VCaP (cell line): ENCODE measurements around the gene MAB21L4.

Experiments
- H3K27ac ChIP-seq: fragments of 450-650 bp; 2 replicates; pipeline ENCODE4 v1.5.1; 2017
- TF ChIP-seq, protein P1 (sequence below): fragments of 450-650 bp; conservative IDR thresholded peaks from 2 replicates; pipeline ENCODE4 v1.5.1; 2017; ENCODE audit warnings: mild to moderate bottlenecking, moderate library complexity

MAB21L4 gene

DNA sequence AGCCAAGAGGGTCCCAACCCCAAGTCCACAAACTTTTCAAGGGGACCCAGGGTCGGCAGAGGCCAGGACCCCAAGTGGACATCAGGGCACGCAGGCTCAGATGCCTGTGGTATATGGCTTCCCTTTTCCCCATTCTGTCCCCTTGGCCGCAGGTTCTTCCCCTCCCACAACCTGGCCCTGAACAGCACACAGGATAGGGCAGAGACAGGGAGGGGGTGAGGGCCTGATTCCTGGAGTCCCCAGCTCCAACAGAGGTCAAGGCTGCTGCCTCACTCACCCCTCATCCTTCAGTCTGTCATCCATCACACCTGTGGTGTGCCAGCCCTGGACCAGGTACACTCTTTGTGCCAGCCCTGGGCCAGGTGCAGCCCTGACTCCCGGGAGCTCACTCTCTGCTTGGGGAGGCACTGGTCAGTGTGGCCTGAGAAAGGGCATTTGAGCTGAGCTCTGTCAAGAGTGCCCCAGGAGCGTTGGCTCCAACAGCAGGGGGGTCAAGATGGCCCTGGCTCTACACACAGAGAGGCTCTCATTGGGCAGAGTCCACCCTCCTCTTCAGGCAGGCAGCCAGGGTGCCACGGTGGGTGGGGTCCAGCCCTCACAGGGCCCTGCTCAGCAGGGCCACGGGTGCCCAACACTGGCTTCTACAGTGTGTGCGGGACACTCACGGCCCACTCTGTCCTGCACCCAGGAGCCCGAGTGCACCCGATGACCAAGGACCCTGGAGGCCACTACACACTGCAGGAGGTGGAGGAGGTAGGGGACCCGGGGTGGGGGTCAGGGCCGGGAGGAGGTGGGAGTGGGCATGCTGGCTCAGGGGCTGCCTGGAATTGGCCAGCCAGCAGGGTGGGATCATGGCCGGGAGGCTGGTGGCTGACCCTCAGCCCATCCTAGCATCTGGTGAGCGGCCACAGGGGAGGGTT is 25.7 kb downstream of the MAB21L4 start:
- H3K27ac ChIP-seq, result no peak overlapping the region
- TF ChIP-seq, protein P1, sequence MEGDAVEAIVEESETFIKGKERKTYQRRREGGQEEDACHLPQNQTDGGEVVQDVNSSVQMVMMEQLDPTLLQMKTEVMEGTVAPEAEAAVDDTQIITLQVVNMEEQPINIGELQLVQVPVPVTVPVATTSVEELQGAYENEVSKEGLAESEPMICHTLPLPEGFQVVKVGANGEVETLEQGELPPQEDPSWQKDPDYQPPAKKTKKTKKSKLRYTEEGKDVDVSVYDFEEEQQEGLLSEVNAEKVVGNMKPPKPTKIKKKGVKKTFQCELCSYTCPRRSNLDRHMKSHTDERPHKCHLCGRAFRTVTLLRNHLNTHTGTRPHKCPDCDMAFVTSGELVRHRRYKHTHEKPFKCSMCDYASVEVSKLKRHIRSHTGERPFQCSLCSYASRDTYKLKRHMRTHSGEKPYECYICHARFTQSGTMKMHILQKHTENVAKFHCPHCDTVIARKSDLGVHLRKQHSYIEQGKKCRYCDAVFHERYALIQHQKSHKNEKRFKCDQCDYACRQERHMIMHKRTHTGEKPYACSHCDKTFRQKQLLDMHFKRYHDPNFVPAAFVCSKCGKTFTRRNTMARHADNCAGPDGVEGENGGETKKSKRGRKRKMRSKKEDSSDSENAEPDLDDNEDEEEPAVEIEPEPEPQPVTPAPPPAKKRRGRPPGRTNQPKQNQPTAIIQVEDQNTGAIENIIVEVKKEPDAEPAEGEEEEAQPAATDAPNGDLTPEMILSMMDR, result no peak

DNA sequence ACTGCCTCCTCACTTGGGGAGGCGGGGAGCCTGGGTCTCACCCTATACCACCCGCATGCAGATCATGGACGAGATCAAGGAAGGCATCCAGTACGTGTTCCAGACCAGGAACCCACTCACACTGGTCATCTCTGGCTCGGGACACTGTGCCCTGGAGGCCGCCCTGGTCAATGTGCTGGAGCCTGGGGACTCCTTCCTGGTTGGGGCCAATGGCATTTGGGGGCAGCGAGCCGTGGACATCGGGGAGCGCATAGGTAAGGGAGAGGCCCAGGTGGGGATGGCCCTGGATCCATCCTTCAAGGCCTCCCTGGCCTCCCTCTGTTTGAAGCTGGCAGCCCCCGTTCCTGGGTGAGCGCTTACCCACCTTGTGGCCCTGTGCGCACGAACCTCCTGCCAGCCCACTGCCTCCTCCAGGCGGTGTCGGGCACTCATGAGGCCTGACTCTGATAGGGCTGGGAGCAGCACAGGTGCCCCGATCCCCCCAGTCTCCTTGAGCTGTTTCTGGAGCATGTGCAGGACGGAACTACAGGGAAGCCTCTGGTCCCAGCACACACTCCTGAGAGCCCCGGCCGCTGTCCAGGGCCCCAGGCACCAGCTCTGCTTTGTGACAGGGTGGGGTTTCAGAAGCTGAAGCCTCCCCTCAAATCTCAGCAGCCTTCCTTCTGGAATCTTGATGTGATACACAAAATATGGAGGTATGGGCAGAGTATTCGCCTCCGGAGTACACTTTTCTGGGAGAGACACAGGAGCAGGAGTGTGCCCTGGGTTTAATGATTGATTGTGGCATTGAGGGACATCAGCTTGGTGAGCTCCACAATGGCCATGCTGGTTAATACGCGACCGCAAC is 26.6 kb downstream of the MAB21L4 start:
- TF ChIP-seq, protein P1, result no peak
- H3K27ac ChIP-seq, result no peak overlapping the region

DNA sequence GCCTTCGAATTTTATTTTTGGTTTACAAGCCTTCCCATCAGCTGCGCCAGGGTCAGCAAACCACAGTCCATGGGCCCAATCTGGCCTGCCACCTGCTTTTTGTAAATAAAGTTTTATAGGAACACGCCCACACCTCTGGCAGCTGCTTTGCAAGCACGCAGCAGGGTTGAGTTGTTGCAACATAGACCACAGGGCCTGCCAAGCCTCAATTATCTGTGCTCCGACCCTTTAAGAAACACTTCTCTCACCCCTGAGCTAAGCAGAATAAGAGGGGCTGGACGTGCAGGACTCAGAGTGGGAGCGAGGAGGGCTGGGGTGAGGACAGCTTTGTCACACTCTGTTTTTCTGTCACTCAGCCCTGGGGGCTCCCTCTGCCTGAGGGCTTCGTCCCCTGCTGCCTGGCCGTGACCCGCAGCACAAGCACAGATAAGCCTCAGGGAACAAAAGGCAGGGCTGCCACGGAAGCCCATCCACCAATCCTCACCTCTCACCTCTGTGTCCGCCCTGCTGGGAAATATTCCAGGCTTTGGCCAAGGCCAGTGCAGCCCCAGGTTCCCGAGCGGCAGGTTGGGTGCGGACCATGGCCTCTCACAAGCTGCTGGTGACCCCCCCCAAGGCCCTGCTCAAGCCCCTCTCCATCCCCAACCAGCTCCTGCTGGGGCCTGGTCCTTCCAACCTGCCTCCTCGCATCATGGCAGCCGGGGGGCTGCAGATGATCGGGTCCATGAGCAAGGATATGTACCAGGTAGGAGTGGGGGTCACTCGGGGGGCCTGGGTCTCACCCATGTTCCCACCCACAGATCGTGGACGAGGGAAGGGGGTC is 27.5 kb downstream of the MAB21L4 start, which contains the start of gene AGXT:
Gene AGXT (plus strand): TSS at position 539 of the 823 bp plus-strand sequence. CDS start 42 bp downstream, at position 581.
- no peak within 1 kb of the TSS for H3K27ac ChIP-seq
- TF ChIP-seq, protein P1, result no peak

DNA sequence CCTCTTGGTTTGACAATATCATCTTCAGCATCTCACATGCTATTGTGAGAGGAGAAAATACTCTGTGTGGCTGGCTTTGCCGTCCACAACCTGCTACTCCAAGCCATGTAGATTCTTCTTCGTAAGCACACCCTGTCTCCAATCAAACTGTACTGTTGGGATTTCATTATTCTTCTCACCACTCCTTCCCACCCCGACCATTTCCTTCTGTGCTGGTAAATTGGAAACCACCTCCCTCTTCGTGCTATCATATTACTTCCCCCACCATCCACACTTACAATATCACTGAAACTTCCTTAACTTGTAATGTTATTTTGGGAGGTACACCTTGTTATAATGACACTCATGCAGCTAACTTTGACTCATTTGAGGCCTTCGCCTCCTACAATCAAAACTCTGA is 30.6 kb downstream of the MAB21L4 start:
- no peak overlapping the region for H3K27ac ChIP-seq
- TF ChIP-seq, protein P1, result no peak

DNA sequence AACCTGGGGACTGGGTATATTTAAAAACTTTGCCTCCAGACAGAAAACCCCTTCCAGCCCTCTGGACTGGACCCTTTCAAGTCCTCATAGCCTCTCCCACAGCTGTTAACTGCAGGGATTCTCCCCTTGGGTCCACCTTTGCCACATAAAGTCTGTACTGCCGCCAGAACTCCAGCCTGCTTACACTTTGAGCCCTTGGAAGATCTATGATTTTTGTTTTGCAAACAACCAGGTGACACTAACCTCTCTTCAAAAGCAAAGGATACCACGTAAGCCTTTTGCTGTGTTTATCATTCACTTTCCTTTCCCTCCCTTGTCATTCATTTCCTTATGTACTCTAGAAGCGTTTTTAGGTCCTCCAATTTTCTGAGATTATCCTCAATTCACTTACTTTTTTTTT is 31.5 kb downstream of the MAB21L4 start:
- TF ChIP-seq, protein P1, result no peak
- no peak overlapping the region for H3K27ac ChIP-seq

DNA sequence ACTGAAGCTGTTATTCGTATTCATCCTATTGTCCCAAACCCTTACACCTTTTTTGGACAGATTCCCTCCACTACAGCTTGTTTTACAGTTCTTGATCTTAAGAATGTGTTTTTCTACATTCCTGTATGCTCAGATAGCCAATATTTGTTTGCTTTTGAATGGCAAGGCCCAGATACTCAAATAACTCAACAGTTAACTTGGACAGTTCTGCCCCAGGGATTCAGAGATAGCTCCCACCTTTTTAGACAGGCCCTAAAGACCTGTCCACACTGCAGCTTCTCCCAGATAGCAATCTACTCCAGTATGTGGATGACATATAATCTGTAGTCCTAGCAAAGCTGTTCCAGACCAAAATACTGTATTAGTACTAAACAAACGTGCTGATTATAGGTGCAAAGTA is 34.4 kb downstream of the MAB21L4 start:
- TF ChIP-seq, protein P1, result no peak
- no peak overlapping the region; the same call in 1 of the 2 replicates for H3K27ac ChIP-seq
